ENCODE results near the gene LSMEM2.
"Not testable (repeated sequence)": the region's sequence is repeated elsewhere in the genome, so short reads cannot be mapped to it uniquely, and the experiment has no call there.

LSMEM2 gene

DNA sequence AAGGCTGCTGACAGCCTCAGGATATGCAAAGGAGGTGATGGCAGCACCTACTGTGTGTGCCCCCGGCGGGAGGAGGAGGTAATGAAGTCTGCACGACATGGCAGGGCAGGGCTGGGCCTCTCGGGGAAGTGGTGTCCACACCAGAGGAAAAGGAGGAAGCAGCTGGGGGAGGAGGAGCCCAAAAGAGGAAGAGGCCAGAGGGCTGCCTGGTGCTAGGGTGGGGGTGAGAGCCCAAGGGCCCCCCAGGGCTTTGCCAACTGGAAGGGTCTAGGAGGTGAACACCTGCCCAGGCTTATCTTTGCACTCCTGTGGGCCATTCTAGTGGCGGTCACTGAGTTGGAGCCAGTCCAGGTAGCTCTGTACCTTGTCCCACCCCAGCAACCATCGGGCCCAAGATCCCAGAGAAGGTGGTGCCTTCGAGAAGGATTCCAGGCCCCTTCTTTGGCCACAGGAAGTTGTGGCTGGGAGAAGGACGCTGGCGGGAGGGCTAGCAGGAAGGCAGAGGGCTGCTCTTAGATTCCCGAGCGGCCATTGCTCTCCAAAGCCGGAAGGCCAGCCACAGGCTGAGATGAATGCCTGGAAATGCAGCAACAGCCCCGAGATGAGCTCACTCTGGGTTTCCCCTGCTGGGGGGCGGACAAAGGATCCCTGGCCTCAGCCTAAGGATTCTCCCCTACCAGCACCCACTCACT is 35.9 kb upstream of the LSMEM2 start:
- peak overlapping the region; percentile 5 for H3K27ac ChIP-seq (ENCODE audit: low read depth, low read length)
- no peaks in the 10 kb centered on the region for H3K36me3 ChIP-seq (ENCODE audit: control insufficient read depth, insufficient read depth, low read length)

DNA sequence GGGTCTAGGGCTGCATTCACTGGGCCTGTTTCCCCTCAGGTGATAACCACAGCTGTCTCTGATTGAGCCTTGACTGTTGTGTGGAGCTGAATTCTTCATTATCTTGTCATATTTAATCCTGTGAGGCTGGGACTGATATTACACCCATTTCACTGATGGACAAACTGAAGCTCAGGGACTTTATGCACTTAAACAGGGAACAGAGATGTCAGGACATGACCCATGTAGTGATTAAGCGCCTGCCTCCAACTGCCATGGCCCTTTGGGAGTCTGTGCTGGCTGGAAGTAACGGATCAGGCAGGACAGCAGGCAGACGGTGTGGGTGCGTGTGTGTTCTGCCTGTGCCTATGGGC is 35.4 kb upstream of the LSMEM2 start:
- H3K9ac ChIP-seq (ENCODE audit: low read length): peak overlapping the region; percentile 17
- no CpG with 5 or more reads among the region's 4 CpGs for WGBS (ENCODE audit: extremely low coverage, insufficient coverage, low lambda C conversion rate)
- H3K4me2 ChIP-seq (ENCODE audit: low read length): no peak overlapping the region
- no peak overlapping the region for H4K8ac ChIP-seq (ENCODE audit: low read depth, low read length)
- H3K4me3 ChIP-seq (ENCODE audit: low read length): no peak overlapping the region
- no peak overlapping the region for H3K18ac ChIP-seq (ENCODE audit: low read length)
- peaks cover 36% of the 10 kb centered on the region for H3K79me1 ChIP-seq (ENCODE audit: low read length)
- peaks cover 69% of the 10 kb centered on the region for H3K79me2 ChIP-seq (ENCODE audit: control insufficient read depth, insufficient read depth, low read length)
- peaks cover 48% of the 10 kb centered on the region for H3K4me1 ChIP-seq (ENCODE audit: control insufficient read depth, low read depth, low read length)
- H2BK120ac ChIP-seq (ENCODE audit: low read depth, low read length): no peak overlapping the region
- no peak for DNase-seq
- H3K56ac ChIP-seq (ENCODE audit: low read length): peak overlapping the region; percentile 83
- H4K5ac ChIP-seq (ENCODE audit: low read length): no peak overlapping the region
- peak overlapping the region; percentile 5 for H3K27ac ChIP-seq (ENCODE audit: low read depth, low read length)
- no peak overlapping the region for H2AK5ac ChIP-seq (ENCODE audit: low read length)
- no peak overlapping the region for H3K4ac ChIP-seq (ENCODE audit: low read depth, low read length)
- peak overlapping the region; percentile 20 for H2BK5ac ChIP-seq (ENCODE audit: low read length)
- no peak overlapping the region for H3K23ac ChIP-seq (ENCODE audit: low read length)
- no peaks in the 10 kb centered on the region for H3K27me3 ChIP-seq (ENCODE audit: insufficient read depth, low read length, poor library complexity)
- H2BK15ac ChIP-seq (replicated peaks; ENCODE audit: low read depth): no peak overlapping the region
- no peaks in the 10 kb centered on the region for H3K36me3 ChIP-seq (ENCODE audit: control insufficient read depth, insufficient read depth, low read length)

More for the DNA sequence above, 35.9 kb upstream of the LSMEM2 start:
- Histone ChIP-seq H2AK5ac (ENCODE audit: low read length) (peak overlapping the region; percentile 64), H3K4ac (ENCODE audit: low read depth, low read length) (no peak overlapping the region), H2BK15ac (replicated peaks; ENCODE audit: low read depth) (no peak overlapping the region), H2BK120ac (ENCODE audit: low read depth, low read length) (no peak overlapping the region), H3K18ac (ENCODE audit: low read length) (no peak overlapping the region), H4K5ac (ENCODE audit: low read length) (no peak overlapping the region), H3K79me2 (ENCODE audit: control insufficient read depth, insufficient read depth, low read length) (peaks cover 69% of the 10 kb centered on the region), H3K56ac (ENCODE audit: low read length) (peak overlapping the region; percentile 83), H3K4me2 (ENCODE audit: low read length) (no peak overlapping the region), H3K4me1 (ENCODE audit: control insufficient read depth, low read depth, low read length) (peaks cover 48% of the 10 kb centered on the region), H2BK5ac (ENCODE audit: low read length) (no peak overlapping the region), H3K23ac (ENCODE audit: low read length) (no peak overlapping the region), H3K9ac (ENCODE audit: low read length) (peak overlapping the region; percentile 17), H4K8ac (ENCODE audit: low read depth, low read length) (no peak overlapping the region), H3K27me3 (ENCODE audit: insufficient read depth, low read length, poor library complexity) (no peaks in the 10 kb centered on the region), H3K79me1 (ENCODE audit: low read length) (peaks cover 33% of the 10 kb centered on the region), H3K4me3 (ENCODE audit: low read length) (no peak overlapping the region)
- WGBS (ENCODE audit: extremely low coverage, insufficient coverage, low lambda C conversion rate): no CpG with 5 or more reads among the region's 14 CpGs
- DNase-seq: no peak

DNA sequence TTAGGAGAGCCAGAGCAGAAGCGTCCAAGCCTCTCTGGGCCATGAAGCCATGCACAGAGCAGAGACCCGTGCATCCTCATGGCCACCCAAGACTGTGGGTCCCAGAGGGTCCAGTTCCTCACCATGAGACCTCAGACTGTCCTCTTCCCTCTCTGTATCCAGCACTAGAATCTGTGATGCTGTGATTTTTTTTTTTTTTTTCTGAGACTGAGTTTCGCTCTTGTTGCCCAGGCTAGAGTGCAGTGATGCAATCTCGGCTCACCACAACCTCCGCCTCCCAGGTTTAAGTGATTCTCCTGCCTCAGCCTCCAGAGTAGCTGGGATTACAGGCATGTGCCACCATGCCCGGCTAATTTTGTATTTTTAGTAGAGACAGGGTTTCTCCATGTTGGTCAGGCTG is 34.1 kb upstream of the LSMEM2 start:
- H3K4me1 ChIP-seq (ENCODE audit: control insufficient read depth, low read depth, low read length): peaks cover 41% of the 10 kb centered on the region
- H2BK120ac ChIP-seq (ENCODE audit: low read depth, low read length); H3K4me2 ChIP-seq (ENCODE audit: low read length); DNase-seq; H3K9ac ChIP-seq (ENCODE audit: low read length); H3K27me3 ChIP-seq (ENCODE audit: insufficient read depth, low read length, poor library complexity); H4K8ac ChIP-seq (ENCODE audit: low read depth, low read length); H3K18ac ChIP-seq (ENCODE audit: low read length); H2BK5ac ChIP-seq (ENCODE audit: low read length); H4K5ac ChIP-seq (ENCODE audit: low read length); H3K23ac ChIP-seq (ENCODE audit: low read length); H3K4ac ChIP-seq (ENCODE audit: low read depth, low read length); H3K27ac ChIP-seq (ENCODE audit: low read depth, low read length); H3K4me3 ChIP-seq (ENCODE audit: low read length); H2BK15ac ChIP-seq (replicated peaks; ENCODE audit: low read depth); H3K36me3 ChIP-seq (ENCODE audit: control insufficient read depth, insufficient read depth, low read length): not testable (repeated sequence)
- peak overlapping the region; percentile 17 for H2AK5ac ChIP-seq (ENCODE audit: low read length)
- H3K56ac ChIP-seq (ENCODE audit: low read length): peak overlapping the region; percentile 73
- WGBS (ENCODE audit: extremely low coverage, insufficient coverage, low lambda C conversion rate): no CpG with 5 or more reads among the region's 6 CpGs
- peaks cover 69% of the 10 kb centered on the region for H3K79me2 ChIP-seq (ENCODE audit: control insufficient read depth, insufficient read depth, low read length)
- H3K79me1 ChIP-seq (ENCODE audit: low read length): peaks cover 40% of the 10 kb centered on the region

DNA sequence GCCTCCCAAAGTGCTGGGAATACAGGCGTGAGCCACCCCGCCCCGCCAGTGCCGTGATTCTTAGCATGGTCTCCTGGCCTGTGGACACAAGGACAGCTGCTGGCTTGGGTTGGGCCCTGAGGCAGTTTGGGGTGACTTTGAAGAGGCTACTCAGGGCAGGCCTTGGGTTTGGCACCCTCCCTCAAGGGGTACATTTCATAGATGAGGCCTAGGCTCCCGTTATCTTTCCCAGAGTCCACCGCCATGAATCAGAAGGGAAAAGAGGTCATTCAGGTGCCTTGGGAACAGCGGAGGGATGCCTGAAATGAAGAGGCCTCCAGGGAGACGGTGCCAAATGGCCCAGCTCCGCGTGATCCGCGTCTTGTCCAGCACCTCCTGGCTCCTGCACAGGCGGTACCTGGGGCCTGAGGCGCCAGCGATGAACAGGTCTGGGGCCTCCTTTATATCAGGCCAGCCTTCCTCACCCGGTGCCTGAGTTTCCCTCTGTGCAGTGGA is 33.6 kb upstream of the LSMEM2 start:
- Histone ChIP-seq H3K56ac (ENCODE audit: low read length) (peak overlapping the region; percentile 85), H3K27ac (ENCODE audit: low read depth, low read length) (peak overlapping the region; percentile 88), H4K8ac (ENCODE audit: low read depth, low read length) (no peak overlapping the region), H2BK15ac (replicated peaks; ENCODE audit: low read depth) (no peak overlapping the region), H2BK5ac (ENCODE audit: low read length) (peak overlapping the region; percentile 82), H3K18ac (ENCODE audit: low read length) (peak overlapping the region; percentile 43), H2BK120ac (ENCODE audit: low read depth, low read length) (no peak overlapping the region), H3K4me2 (ENCODE audit: low read length) (no peak overlapping the region), H3K4ac (ENCODE audit: low read depth, low read length) (peak overlapping the region; percentile 75), H3K27me3 (ENCODE audit: insufficient read depth, low read length, poor library complexity) (no peaks in the 10 kb centered on the region), H3K79me2 (ENCODE audit: control insufficient read depth, insufficient read depth, low read length) (peaks cover 69% of the 10 kb centered on the region), H4K5ac (ENCODE audit: low read length) (no peak overlapping the region), H3K4me3 (ENCODE audit: low read length) (no peak overlapping the region), H3K79me1 (ENCODE audit: low read length) (peaks cover 43% of the 10 kb centered on the region), H2AK5ac (ENCODE audit: low read length) (peak overlapping the region; percentile 24), H3K36me3 (ENCODE audit: control insufficient read depth, insufficient read depth, low read length) (peaks cover under 1% of the 10 kb centered on the region), H3K4me1 (ENCODE audit: control insufficient read depth, low read depth, low read length) (peaks cover 36% of the 10 kb centered on the region), H3K23ac (ENCODE audit: low read length) (no peak overlapping the region), H3K9ac (ENCODE audit: low read length) (peak overlapping the region; percentile 25)
- no CpG with 5 or more reads among the region's 16 CpGs for WGBS (ENCODE audit: extremely low coverage, insufficient coverage, low lambda C conversion rate)
- DNase-seq: no peak

DNA sequence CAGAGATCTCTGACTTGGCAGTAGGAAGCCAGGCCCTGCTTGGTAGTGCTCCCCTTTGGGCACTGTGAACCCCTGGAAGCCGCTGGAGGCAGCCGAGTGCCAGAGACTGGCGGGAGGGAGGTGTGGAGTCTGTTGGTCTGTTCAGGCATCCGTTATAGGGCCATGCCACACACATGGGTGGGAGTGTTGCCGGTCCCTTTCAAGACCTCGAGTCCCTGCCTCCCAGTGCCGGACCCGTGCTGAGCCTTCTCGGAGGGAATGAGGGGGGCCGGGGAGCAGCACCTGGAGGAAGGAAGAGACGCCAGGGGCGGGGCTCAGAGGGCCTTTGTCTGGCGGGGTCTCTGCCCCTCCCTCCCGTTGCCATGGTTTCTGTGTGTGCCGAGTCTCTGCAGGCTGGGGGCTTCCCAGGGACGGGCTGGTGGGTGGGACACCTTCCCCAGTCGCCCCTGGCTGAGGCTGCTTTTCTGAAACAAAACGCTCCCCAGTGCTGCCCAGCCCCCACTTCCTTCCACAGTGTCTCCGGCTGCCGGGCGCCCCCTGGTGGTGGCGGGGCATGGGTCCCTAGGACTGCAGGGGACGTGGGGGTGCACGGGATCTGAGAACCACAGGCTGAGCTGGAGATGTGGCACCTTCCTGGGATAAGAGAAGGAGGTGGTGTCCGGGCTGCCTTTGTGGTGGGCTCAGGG is 32.9 kb upstream of the LSMEM2 start:
- peak overlapping the region; percentile 88 for H3K27ac ChIP-seq (ENCODE audit: low read depth, low read length)
- peaks cover 69% of the 10 kb centered on the region for H3K79me2 ChIP-seq (ENCODE audit: control insufficient read depth, insufficient read depth, low read length)
- peak overlapping the region; percentile 99 for H2AK5ac ChIP-seq (ENCODE audit: low read length)
- H3K79me1 ChIP-seq (ENCODE audit: low read length): peaks cover 43% of the 10 kb centered on the region
- WGBS (ENCODE audit: extremely low coverage, insufficient coverage, low lambda C conversion rate): no CpG with 5 or more reads among the region's 25 CpGs
- H2BK15ac ChIP-seq (replicated peaks; ENCODE audit: low read depth): no peak overlapping the region
- peak overlapping the region; percentile 75 for H3K4ac ChIP-seq (ENCODE audit: low read depth, low read length)
- H3K36me3 ChIP-seq (ENCODE audit: control insufficient read depth, insufficient read depth, low read length): peaks cover 2% of the 10 kb centered on the region
- H2BK120ac ChIP-seq (ENCODE audit: low read depth, low read length): peak overlapping the region; percentile 18
- peak overlapping the region; percentile 98 for H2BK5ac ChIP-seq (ENCODE audit: low read length)
- H3K56ac ChIP-seq (ENCODE audit: low read length): peak overlapping the region; percentile 95
- DNase-seq: peak; percentile 97
- H3K4me1 ChIP-seq (ENCODE audit: control insufficient read depth, low read depth, low read length): peaks cover 33% of the 10 kb centered on the region
- no peak overlapping the region for H4K8ac ChIP-seq (ENCODE audit: low read depth, low read length)
- no peaks in the 10 kb centered on the region for H3K27me3 ChIP-seq (ENCODE audit: insufficient read depth, low read length, poor library complexity)
- H4K5ac ChIP-seq (ENCODE audit: low read length): no peak overlapping the region
- H3K23ac ChIP-seq (ENCODE audit: low read length): peak overlapping the region; percentile 92
- H3K9ac ChIP-seq (ENCODE audit: low read length): peak overlapping the region; percentile 85
- H3K18ac ChIP-seq (ENCODE audit: low read length): peak overlapping the region; percentile 43
- H3K4me2 ChIP-seq (ENCODE audit: low read length): peak overlapping the region; percentile 35
- H3K4me3 ChIP-seq (ENCODE audit: low read length): no peak overlapping the region

Measured in mesendoderm (in vitro differentiated cells).